GM12878 (cell line): ENCODE measurements around the gene TMEM207. TPM values are rescaled to one million over a fixed set of nuclear protein-coding genes. Genes with fewer than 3 reads are reported as not detected.

Source experiments
- ATAC-seq: fragments of 200-7000 bp; cut with Tn5 transposase; 3 replicates; pipeline ENCODE4 v1.9.1; 2020; ENCODE audit warnings: mild to moderate bottlenecking, moderate library complexity
- BruUV-seq: library from RNA; stranded (reverse); fragments of 400-500 nt; replicated peaks from 2 replicates; lab custom pipeline; 2021; lab: Mats Ljungman, UMichigan
- CTCF ChIA-PET: fragments of 300-600 bp; sonication (Branson Sonifier 250); formaldehyde crosslinking; extraction: SDS; loops from one replicate; lab custom pipeline; 2021; ENCODE audit warnings: inconsistent platforms; lab: Yijun Ruan, JAX
- POLR2A ChIA-PET: fragments of 350-600 bp; formaldehyde crosslinking; extraction: SDS; loops from one replicate; lab custom pipeline; 2021; ENCODE audit warnings: inconsistent platforms; lab: Charles Lee
- RAD21 ChIA-PET: fragments of 300-600 bp; sonication (Branson Sonifier 250); formaldehyde crosslinking; loops from one replicate; lab custom pipeline; 2023; ENCODE audit warnings: antibody characterized with exemption; ENCODE audit not compliant: unreplicated experiment; lab: Charles Lee
- SMC1A ChIA-PET: fragments of 300-600 bp; sonication (Branson Sonifier 250); formaldehyde crosslinking; loops from one replicate; lab custom pipeline; 2023; ENCODE audit not compliant: unreplicated experiment, uncharacterized antibody; lab: Charles Lee
- DNase-seq: peaks from one replicate; pipeline ENCODE4 v3.0.0-alpha.2; 2011; ENCODE audit warnings: low read depth, low spot score
- FAIRE-seq: peaks from 3 replicates; lab custom pipeline; 2011; peaks lifted over from hg19 to GRCh38; lab: Jason Lieb, UNC
- H2AFZ ChIP-seq: 2 replicates; pipeline ENCODE4 v1.6.0; 2011; ENCODE audit warnings: low read depth, low read length, control low read depth; ENCODE audit not compliant: control insufficient read depth
- H3K27ac ChIP-seq: 2 replicates; pipeline ENCODE4 v1.5.1; 2011; ENCODE audit warnings: control low read depth; ENCODE audit not compliant: control insufficient read depth, insufficient read depth
- H3K27me3 ChIP-seq, 2 experiments: replicated peaks in 1 of 2; 2 replicates each; pipeline versions ENCODE4 v1.6.0 to v1.6.1; 2011; ENCODE audit warnings: low read length in 1 of 2; ENCODE audit not compliant: control insufficient read depth in 2 of 2, insufficient read depth in 2 of 2
- H3K36me3 ChIP-seq, 2 experiments: 2 replicates each; pipeline ENCODE4 v1.5.1; 2011; ENCODE audit warnings: low read length in 1 of 2; ENCODE audit not compliant: control insufficient read depth in 2 of 2, insufficient read depth in 2 of 2
- H3K4me1 ChIP-seq: 2 replicates; pipeline ENCODE4 v1.6.1; 2011; ENCODE audit warnings: mild to moderate bottlenecking, low read length, moderate library complexity, mixed read lengths; ENCODE audit not compliant: control insufficient read depth, insufficient read depth
- H3K4me2 ChIP-seq: 2 replicates; pipeline ENCODE4 v1.6.0; 2011; ENCODE audit warnings: control low read depth; ENCODE audit not compliant: control insufficient read depth, insufficient read depth
- H3K4me3 ChIP-seq: fragments of 200-600 bp; sonication (generic); 2 replicates; pipeline ENCODE4 v1.5.1; 2016
- H3K79me2 ChIP-seq: 2 replicates; pipeline ENCODE4 v1.6.0; 2011; ENCODE audit warnings: low read length; ENCODE audit not compliant: control insufficient read depth, insufficient read depth
- H3K9ac ChIP-seq: 2 replicates; pipeline ENCODE4 v1.8.0; 2011; ENCODE audit warnings: low read length, control low read depth, mixed read lengths; ENCODE audit not compliant: control insufficient read depth, insufficient read depth
- H3K9me3 ChIP-seq: replicated peaks from 3 replicates; pipeline ENCODE4 v1.5.1; 2011; ENCODE audit warnings: mild to moderate bottlenecking, low read length; ENCODE audit not compliant: control insufficient read depth, insufficient read depth
- H4K20me1 ChIP-seq: 2 replicates; pipeline ENCODE4 v1.6.0; 2011; ENCODE audit not compliant: control insufficient read depth, insufficient read depth
- ATF7 ChIP-seq: fragments of 450-650 bp; IDR thresholded peaks from 2 replicates; pipeline ENCODE4 v1.6.1; 2016; ENCODE audit warnings: low read depth, mild to moderate bottlenecking
- CHD4 ChIP-seq: fragments of 200-600 bp; sonication (generic); IDR thresholded peaks from 2 replicates; pipeline ENCODE4 v1.6.1; 2016; ENCODE audit warnings: mild to moderate bottlenecking
- EP300 ChIP-seq, 2 experiments: fragments of 150-350 bp in 1 of 2; IDR thresholded peaks; 2 replicates each; pipeline ENCODE4 v1.6.1; 2011 to 2012; ENCODE audit warnings: low read depth in 2 of 2, low read length in 2 of 2, borderline replicate concordance in 1 of 2, improper control_type of control experiment in 1 of 2, inconsistent platforms in 1 of 2; ENCODE audit not compliant: control insufficient read depth in 1 of 2
- GABPA ChIP-seq: IDR thresholded peaks from 2 replicates; pipeline ENCODE4 v1.6.1; 2014; ENCODE audit warnings: antibody characterized with exemption, low read depth, mild to moderate bottlenecking, inconsistent platforms
- GATAD2B ChIP-seq: fragments of 450-650 bp; conservative IDR thresholded peaks from 2 replicates; pipeline ENCODE4 v1.6.1; 2017; ENCODE audit warnings: low read depth, mild to moderate bottlenecking, moderate library complexity
- HDAC6 ChIP-seq: fragments of 200-600 bp; sonication (generic); IDR thresholded peaks from one replicate; pipeline ENCODE4 v1.8.0; 2017; ENCODE audit warnings: antibody characterized with exemption; ENCODE audit not compliant: unreplicated experiment
- HSF1 ChIP-seq: fragments of 150-350 bp; IDR thresholded peaks from 2 replicates; pipeline ENCODE4 v1.6.1; 2014; ENCODE audit warnings: mild to moderate bottlenecking, low read depth, low read length
- IKZF2 ChIP-seq, 2 experiments: fragments of 450-650 bp; IDR thresholded peaks; 2 replicates each; pipeline ENCODE4 v1.6.1; 2017; ENCODE audit warnings: mild to moderate bottlenecking in 2 of 2, moderate library complexity in 2 of 2
- MXI1 ChIP-seq: fragments of 150-350 bp; IDR thresholded peaks from 2 replicates; pipeline ENCODE4 v1.6.1; 2011; ENCODE audit warnings: low read depth, mild to moderate bottlenecking, inconsistent platforms, low read length, improper control_type of control experiment
- NFYB ChIP-seq: IDR thresholded peaks from 2 replicates; pipeline ENCODE4 v1.6.1; 2011; ENCODE audit warnings: low read depth, mild to moderate bottlenecking, low read length, improper control_type of control experiment, moderate library complexity; ENCODE audit not compliant: insufficient read depth
- NR2C1 ChIP-seq: fragments of 450-650 bp; IDR thresholded peaks from 2 replicates; pipeline ENCODE4 v1.6.1; 2017; ENCODE audit warnings: antibody characterized with exemption, mild to moderate bottlenecking, moderate library complexity
- POLR2AphosphoS5 ChIP-seq: IDR thresholded peaks from 2 replicates; pipeline ENCODE4 v1.6.1; 2011; ENCODE audit warnings: mild to moderate bottlenecking, low read length, inconsistent platforms
- RCOR1 ChIP-seq: conservative IDR thresholded peaks from 2 replicates; pipeline ENCODE4 v1.6.1; 2012; ENCODE audit warnings: low read depth, low read length, improper control_type of control experiment
- STAT3 ChIP-seq: IDR thresholded peaks from 2 replicates; pipeline ENCODE4 v1.6.1; 2011; ENCODE audit warnings: low read depth, low read length, improper control_type of control experiment
- ZBED1 ChIP-seq: IDR thresholded peaks from 2 replicates; pipeline ENCODE4 v1.6.1; 2016; ENCODE audit warnings: borderline replicate concordance
- ZNF217 ChIP-seq: fragments of 450-650 bp; IDR thresholded peaks from 2 replicates; pipeline ENCODE4 v1.6.1; 2017; ENCODE audit warnings: antibody characterized with exemption, mild to moderate bottlenecking
- WGBS: methylation state at CpG from one replicate; pipeline ENCODE4 v1.1.6; 2016; ENCODE audit warnings: low lambda C conversion rate; ENCODE audit not compliant: insufficient replicate concordance, insufficient coverage; ENCODE audit errors: missing lambda C conversion rate; 5-methylcytosine and 5-hydroxymethylcytosine counted together
- in situ Hi-C: fragments of 300-500 bp; cut with MboI; formaldehyde crosslinking; loops from 9 replicates; pipeline ENCODE4 v1.14.3; 2018; ENCODE audit warnings: mixed read lengths
- intact Hi-C: fragments of 100-400 bp; cut with micrococcal nuclease; formaldehyde crosslinking; loops from one replicate; pipeline ENCODE4 v1.14.2; 2022; ENCODE audit not compliant: unreplicated experiment
- polyA plus RNA-seq, 11 experiments: library from polyadenylated mRNA; depleted of rRNA in 4 of 11; unstranded in 6 of 11; stranded (reverse) in 5 of 11; fragments of >200 nt; fragmentation: Nextera tagmentation in 4 of 11; fragmentation: Illumina TruSeq in 1 of 11; extraction: Ambion mirVana in 4 of 11; extraction: Trizol in 1 of 11; gene quantifications; 1 replicate in 1 of 11; 2 replicates in 10 of 11; pipeline versions ENCODE4 v1.2.1 to v1.2.3, GENCODE V29; 2011 to 2016; ENCODE audit warnings: inconsistent platforms in 2 of 11, missing spikeins in 2 of 11, low read depth in 1 of 11
- total RNA-seq, 4 experiments: library from RNA; depleted of rRNA in 3 of 4; stranded (reverse); fragments of >200 nt in 3 of 4; fragmentation: Illumina TruSeq in 1 of 4; extraction: Trizol in 1 of 4; gene quantifications; 2 replicates each; pipeline versions ENCODE4 v1.2.1 to v1.2.3, GENCODE V29; 2013 to 2021
- TF ChIP-seq, protein P1 (sequence below): fragments of 450-650 bp; IDR thresholded peaks from 2 replicates; pipeline ENCODE4 v1.6.1; 2017; ENCODE audit warnings: antibody characterized with exemption, mild to moderate bottlenecking, moderate library complexity
- TF ChIP-seq, protein P2 (sequence below): fragments of 450-650 bp; conservative IDR thresholded peaks from 2 replicates; pipeline ENCODE4 v1.6.1; 2017; ENCODE audit warnings: mild to moderate bottlenecking, moderate library complexity

TMEM207 gene
- total and polyA plus RNA-seq, 10 of the 15 experiments (the other 5 are each of a cell fraction or from before 2014, with no cell fraction given): not detected

GRCh38 chr3:190399677-190400076, 50.0 kb downstream of the TMEM207 start:
- Histone ChIP-seq H3K4me1 (no peaks in the 10 kb centered on the region), H3K9me3 (no peaks in the 10 kb centered on the region), H3K9ac (no peak overlapping the region), H3K27ac (no peak overlapping the region), H2AFZ (no peak overlapping the region), H3K4me3 (no peak overlapping the region), H3K4me2 (no peak overlapping the region), H3K27me3 (no peaks in the 10 kb centered on the region), H3K79me2 (no peaks in the 10 kb centered on the region), H3K36me3 (no peaks in the 10 kb centered on the region), H4K20me1 (no peaks in the 10 kb centered on the region)
- SMC1A ChIA-PET: interaction anchor here (1.6 to 2.1 kb wide), 2 partner anchors 25 to 175 kb away, joined by 3 to 5 read pairs; no protein-coding TSS in a partner anchor
- no peak for ATAC-seq
- no TSS peak for BruUV-seq
- POLR2A ChIA-PET: no interaction called here
- FAIRE-seq: no peak
- intact Hi-C loops (no loop called here), in situ Hi-C loops (no loop called here)
- CTCF ChIA-PET: interaction anchor here (0.7 to 0.8 kb wide), 2 partner anchors 26 to 44 kb away, joined by 3 read pairs; no protein-coding TSS in a partner anchor
- DNase-seq: no peak
- RAD21 ChIA-PET: interaction anchor here (1.2 kb wide), 1 partner anchor 14 kb away, joined by 3 read pairs; no protein-coding TSS in a partner anchor
- 76% methylated on average over 8 of the region's 8 CpGs for WGBS
- TF ChIP-seq, protein P1, sequence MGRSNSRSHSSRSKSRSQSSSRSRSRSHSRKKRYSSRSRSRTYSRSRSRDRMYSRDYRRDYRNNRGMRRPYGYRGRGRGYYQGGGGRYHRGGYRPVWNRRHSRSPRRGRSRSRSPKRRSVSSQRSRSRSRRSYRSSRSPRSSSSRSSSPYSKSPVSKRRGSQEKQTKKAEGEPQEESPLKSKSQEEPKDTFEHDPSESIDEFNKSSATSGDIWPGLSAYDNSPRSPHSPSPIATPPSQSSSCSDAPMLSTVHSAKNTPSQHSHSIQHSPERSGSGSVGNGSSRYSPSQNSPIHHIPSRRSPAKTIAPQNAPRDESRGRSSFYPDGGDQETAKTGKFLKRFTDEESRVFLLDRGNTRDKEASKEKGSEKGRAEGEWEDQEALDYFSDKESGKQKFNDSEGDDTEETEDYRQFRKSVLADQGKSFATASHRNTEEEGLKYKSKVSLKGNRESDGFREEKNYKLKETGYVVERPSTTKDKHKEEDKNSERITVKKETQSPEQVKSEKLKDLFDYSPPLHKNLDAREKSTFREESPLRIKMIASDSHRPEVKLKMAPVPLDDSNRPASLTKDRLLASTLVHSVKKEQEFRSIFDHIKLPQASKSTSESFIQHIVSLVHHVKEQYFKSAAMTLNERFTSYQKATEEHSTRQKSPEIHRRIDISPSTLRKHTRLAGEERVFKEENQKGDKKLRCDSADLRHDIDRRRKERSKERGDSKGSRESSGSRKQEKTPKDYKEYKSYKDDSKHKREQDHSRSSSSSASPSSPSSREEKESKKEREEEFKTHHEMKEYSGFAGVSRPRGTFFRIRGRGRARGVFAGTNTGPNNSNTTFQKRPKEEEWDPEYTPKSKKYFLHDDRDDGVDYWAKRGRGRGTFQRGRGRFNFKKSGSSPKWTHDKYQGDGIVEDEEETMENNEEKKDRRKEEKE: no peak
- TF ChIP-seq ZNF217 (no peak), NFYB (no peak), GATAD2B (no peak), HSF1 (no peak), POLR2AphosphoS5 (no peak), RCOR1 (no peak), ATF7 (no peak), CHD4 (no peak), STAT3 (no peak), GABPA (no peak), HDAC6 (no peak), IKZF2 (IDR thresholded peaks at IDR 0.05) (no peak), EP300 (IDR thresholded peaks at IDR 0.05; ENCODE audit: borderline replicate concordance in 1 of 2, control insufficient read depth in 1 of 2, low read depth in 2 of 2, low read length in 2 of 2) (no peak), NR2C1 (no peak), ZBED1 (no peak), MXI1 (no peak)
- TF ChIP-seq, protein P2, sequence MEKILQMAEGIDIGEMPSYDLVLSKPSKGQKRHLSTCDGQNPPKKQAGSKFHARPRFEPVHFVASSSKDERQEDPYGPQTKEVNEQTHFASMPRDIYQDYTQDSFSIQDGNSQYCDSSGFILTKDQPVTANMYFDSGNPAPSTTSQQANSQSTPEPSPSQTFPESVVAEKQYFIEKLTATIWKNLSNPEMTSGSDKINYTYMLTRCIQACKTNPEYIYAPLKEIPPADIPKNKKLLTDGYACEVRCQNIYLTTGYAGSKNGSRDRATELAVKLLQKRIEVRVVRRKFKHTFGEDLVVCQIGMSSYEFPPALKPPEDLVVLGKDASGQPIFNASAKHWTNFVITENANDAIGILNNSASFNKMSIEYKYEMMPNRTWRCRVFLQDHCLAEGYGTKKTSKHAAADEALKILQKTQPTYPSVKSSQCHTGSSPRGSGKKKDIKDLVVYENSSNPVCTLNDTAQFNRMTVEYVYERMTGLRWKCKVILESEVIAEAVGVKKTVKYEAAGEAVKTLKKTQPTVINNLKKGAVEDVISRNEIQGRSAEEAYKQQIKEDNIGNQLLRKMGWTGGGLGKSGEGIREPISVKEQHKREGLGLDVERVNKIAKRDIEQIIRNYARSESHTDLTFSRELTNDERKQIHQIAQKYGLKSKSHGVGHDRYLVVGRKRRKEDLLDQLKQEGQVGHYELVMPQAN: no peak
